Measurements from ENCODE around the gene DUOXA1. TPM values are rescaled to one million over a fixed set of nuclear protein-coding genes. Genes with fewer than 3 reads are reported as not detected.
"Not testable (repeated sequence)": the region's sequence is repeated elsewhere in the genome, so short reads cannot be mapped to it uniquely, and the experiment has no call there.

The DUOXA1 gene
- total RNA-seq, 1 donor from 2014 or later = 0.73 TPM

DNA sequence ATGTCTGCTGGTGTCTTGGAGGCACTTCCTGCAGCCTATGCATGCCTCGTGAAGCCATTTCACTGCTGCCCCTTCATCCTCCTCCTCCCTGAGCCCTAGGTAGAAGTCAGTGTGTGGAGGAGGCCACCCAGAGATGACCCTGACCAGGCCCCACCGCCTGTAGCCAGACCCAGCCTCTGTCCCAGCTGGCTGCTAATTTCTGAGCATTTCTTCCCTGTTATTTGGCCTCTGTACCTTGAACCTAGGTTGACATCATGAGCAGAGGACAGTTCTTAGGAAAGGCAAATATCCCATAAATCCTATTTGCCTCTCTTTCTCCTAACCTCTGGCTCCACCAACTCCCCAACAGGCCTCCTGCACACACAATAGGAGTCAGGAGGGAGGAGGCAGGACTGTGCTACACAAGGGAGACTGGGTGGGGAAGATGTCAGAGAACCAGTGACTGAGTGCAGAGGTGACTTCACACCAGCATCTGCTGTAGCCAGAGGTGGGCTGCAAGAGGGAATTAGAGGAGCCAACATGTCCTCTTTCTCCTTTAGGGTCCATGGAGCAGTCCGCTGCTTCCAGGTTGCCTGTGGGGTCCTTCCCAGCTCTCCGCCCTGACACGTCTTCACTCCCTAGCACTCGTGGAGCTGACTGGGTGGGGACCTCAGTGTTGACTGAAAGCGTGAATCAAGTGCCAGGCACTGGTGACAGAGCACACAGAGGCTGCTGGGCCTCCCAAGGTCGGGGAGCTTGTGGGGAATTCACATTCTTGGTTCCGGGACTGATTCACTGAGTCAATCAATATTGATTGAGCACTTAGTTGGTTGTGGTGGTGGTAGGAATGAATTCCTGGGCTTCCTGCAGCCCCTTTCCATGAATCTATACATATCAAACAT, 54.0 kb downstream of the DUOXA1 start:
- intact Hi-C loops (cut with DNase I); DNase-seq (ENCODE audit: low spot score): not testable (repeated sequence)

DNA sequence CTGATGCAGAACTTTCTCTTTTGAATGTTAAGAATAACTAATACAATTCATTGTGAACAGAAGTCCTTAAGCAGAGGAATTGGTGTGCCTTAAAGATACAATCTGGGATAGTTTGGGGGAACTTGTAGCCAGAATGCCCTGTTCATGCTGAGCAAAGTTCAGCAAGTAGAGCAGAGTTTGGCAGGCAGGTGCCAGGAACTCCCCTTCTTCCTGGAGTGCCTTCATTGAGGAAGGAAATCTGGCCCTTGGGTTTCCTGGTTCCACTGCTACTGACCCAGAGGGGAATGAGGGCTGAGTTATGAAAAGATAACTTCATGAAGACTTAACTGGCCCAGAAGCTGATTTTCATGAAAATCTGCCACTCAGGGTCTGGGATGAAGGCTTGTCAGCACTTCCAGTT, 56.1 kb downstream of the DUOXA1 start:
- DNase-seq (ENCODE audit: low spot score); intact Hi-C loops (cut with DNase I): not testable (repeated sequence)

DNA sequence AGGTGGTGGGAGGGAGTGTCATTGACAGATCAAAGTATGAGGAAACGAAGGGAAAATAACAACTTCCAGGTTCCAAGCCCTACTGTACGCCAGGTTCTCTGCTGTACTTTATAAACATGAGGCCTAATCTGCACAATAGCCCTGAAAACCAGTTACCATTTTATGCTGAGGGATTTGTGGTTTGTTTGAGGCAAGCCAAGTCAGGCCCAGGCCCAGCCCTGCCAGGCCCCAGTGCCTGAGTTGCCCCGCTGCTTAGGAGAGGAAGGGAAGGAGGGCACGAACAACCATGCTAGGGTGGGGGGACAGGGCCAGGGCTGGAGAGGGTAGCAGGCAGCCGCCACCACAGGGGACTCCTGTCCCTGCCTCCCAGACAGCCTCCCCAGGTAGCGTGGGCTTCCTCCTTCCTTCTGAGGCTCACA, 59.7 kb downstream of the DUOXA1 start:
- intact Hi-C loops (cut with DNase I); DNase-seq (ENCODE audit: low spot score): not testable (repeated sequence)

Other genes with a start within 250 kb of the DUOXA1 start
- not detected for gene TERB2, start 173.2 kb downstream of the DUOXA1 start, total RNA-seq
- 4.9 TPM for gene SORD, start 106.7 kb downstream of the DUOXA1 start, total RNA-seq
- gene DUOX2, start 15.7 kb downstream of the DUOXA1 start, total RNA-seq = 0.19 TPM
- gene DUOXA2, start 15.6 kb downstream of the DUOXA1 start, total RNA-seq = not detected
- gene DUOX1, start 115 bp upstream of the DUOXA1 start, total RNA-seq = 0.59 TPM
- 4.2 TPM for gene SHF, start 58.1 kb upstream of the DUOXA1 start, total RNA-seq
- gene SLC28A2, start 122.4 kb upstream of the DUOXA1 start, total RNA-seq = not detected
- gene GATM, start 248.7 kb upstream of the DUOXA1 start, total RNA-seq = 40.0 TPM